H9 (cell line): ENCODE measurements around the gene SMURF1. TPM values are rescaled to one million over a fixed set of nuclear protein-coding genes. Genes with fewer than 3 reads are reported as not detected.

Experiments used
- DNase-seq: peaks from one replicate; pipeline ENCODE4 v3.0.0-alpha.2; 2017
- H2AFZ ChIP-seq: one replicate; pipeline ENCODE4 v1.6.1; 2013; ENCODE audit warnings: mild to moderate bottlenecking, low read length, control low read depth, moderate library complexity
- H2AK5ac ChIP-seq: 2 replicates; pipeline ENCODE4 v1.6.1; 2013; ENCODE audit warnings: low read length, control low read depth, mixed read lengths; ENCODE audit not compliant: insufficient read length
- H2BK120ac ChIP-seq: one replicate; pipeline ENCODE4 v1.6.1; 2013; ENCODE audit warnings: low read depth, mild to moderate bottlenecking, low read length, control low read depth, inconsistent platforms; ENCODE audit not compliant: poor library complexity, severe bottlenecking
- H2BK12ac ChIP-seq: 2 replicates; pipeline ENCODE4 v1.6.1; 2013; ENCODE audit warnings: low read length, control low read depth, mixed read lengths, low read depth; ENCODE audit not compliant: insufficient read length
- H2BK15ac ChIP-seq: 2 replicates; pipeline ENCODE4 v1.6.1; 2013; ENCODE audit warnings: low read depth, low read length, control low read depth
- H2BK20ac ChIP-seq: one replicate; pipeline ENCODE4 v1.6.1; 2013; ENCODE audit warnings: low read depth, mild to moderate bottlenecking, low read length, control low read depth, inconsistent platforms; ENCODE audit not compliant: poor library complexity, severe bottlenecking
- H2BK5ac ChIP-seq: 2 replicates; pipeline ENCODE4 v1.6.1; 2013; ENCODE audit warnings: low read length, control low read depth, mixed read lengths; ENCODE audit not compliant: insufficient read length
- H3K14ac ChIP-seq: 2 replicates; pipeline ENCODE4 v1.6.1; 2013; ENCODE audit warnings: low read length, control low read depth; ENCODE audit not compliant: insufficient read depth
- H3K18ac ChIP-seq: 2 replicates; pipeline ENCODE4 v1.6.1; 2013; ENCODE audit warnings: low read depth, mild to moderate bottlenecking, mixed read lengths, low read length, control low read depth; ENCODE audit not compliant: insufficient read length
- H3K23ac ChIP-seq: 2 replicates; pipeline ENCODE4 v1.6.1; 2013; ENCODE audit warnings: low read length, control low read depth, mixed read lengths, low read depth; ENCODE audit not compliant: insufficient read length
- H3K23me2 ChIP-seq: 2 replicates; pipeline ENCODE4 v1.6.1; 2013; ENCODE audit warnings: low read depth, mild to moderate bottlenecking, mixed read lengths, low read length, control low read depth; ENCODE audit not compliant: insufficient read length, poor library complexity, severe bottlenecking
- H3K27ac ChIP-seq: 2 replicates; pipeline ENCODE4 v1.5.1; 2013; ENCODE audit warnings: low read length, control low read depth, mixed read lengths, low read depth; ENCODE audit not compliant: insufficient read length
- H3K27me3 ChIP-seq: 2 replicates; pipeline ENCODE4 v1.6.1; 2013; ENCODE audit warnings: low read length, control low read depth, inconsistent platforms; ENCODE audit not compliant: insufficient read depth
- H3K4ac ChIP-seq: 2 replicates; pipeline ENCODE4 v1.6.1; 2013; ENCODE audit warnings: low read depth, mild to moderate bottlenecking, control low read depth, inconsistent platforms, low read length, moderate library complexity
- H3K4me1 ChIP-seq: 2 replicates; pipeline ENCODE4 v1.6.1; 2013; ENCODE audit warnings: low read length, control low read depth, inconsistent platforms; ENCODE audit not compliant: insufficient read depth
- H3K4me2 ChIP-seq: 2 replicates; pipeline ENCODE4 v1.6.1; 2013; ENCODE audit warnings: low read length, control low read depth, mixed read lengths; ENCODE audit not compliant: insufficient read length, insufficient read depth
- H3K56ac ChIP-seq: 2 replicates; pipeline ENCODE4 v1.6.1; 2013; ENCODE audit warnings: low read depth, mild to moderate bottlenecking, mixed read lengths, low read length, control low read depth; ENCODE audit not compliant: insufficient read length
- H3K79me1 ChIP-seq: 2 replicates; pipeline ENCODE4 v1.6.1; 2013; ENCODE audit warnings: low read depth, mild to moderate bottlenecking, moderate library complexity, low read length, control low read depth, inconsistent platforms; ENCODE audit not compliant: insufficient read depth, poor library complexity, severe bottlenecking
- H3K79me2 ChIP-seq: 2 replicates; pipeline ENCODE4 v1.6.1; 2013; ENCODE audit warnings: low read length, control low read depth, inconsistent platforms; ENCODE audit not compliant: insufficient read depth
- H3K9ac ChIP-seq: 2 replicates; pipeline ENCODE4 v1.6.1; 2013; ENCODE audit warnings: low read length, control low read depth, mixed read lengths; ENCODE audit not compliant: insufficient read length; ENCODE audit errors: extremely low read depth
- H3K9me3 ChIP-seq: one replicate; pipeline ENCODE4 v1.6.1; 2013; ENCODE audit warnings: low read depth, low read length, inconsistent platforms; ENCODE audit not compliant: control insufficient read depth
- H3T11ph ChIP-seq: one replicate; pipeline ENCODE4 v1.6.1; 2013; ENCODE audit warnings: mild to moderate bottlenecking, low read length, control low read depth, inconsistent platforms
- H4K20me1 ChIP-seq: one replicate; pipeline ENCODE4 v1.6.1; 2013; ENCODE audit not compliant: control insufficient read depth, insufficient read length, insufficient read depth
- H4K5ac ChIP-seq: 2 replicates; pipeline ENCODE4 v1.6.1; 2013; ENCODE audit warnings: low read depth, mild to moderate bottlenecking, mixed read lengths, low read length, control low read depth; ENCODE audit not compliant: insufficient read length
- H4K8ac ChIP-seq: replicated peaks from 2 replicates; pipeline ENCODE4 v1.6.1; 2013; ENCODE audit warnings: low read length, control low read depth, mixed read lengths, low read depth; ENCODE audit not compliant: insufficient read length
- H4K91ac ChIP-seq: 2 replicates; pipeline ENCODE4 v1.6.1; 2013; ENCODE audit warnings: low read depth, mild to moderate bottlenecking, moderate library complexity, mixed read lengths, low read length, control low read depth; ENCODE audit not compliant: insufficient read length
- H3K27ac Mint-ChIP-seq, 3 experiments: 2 replicates in 2 of 3; 3 replicates in 1 of 3; pipeline ENCODE4 v1.8.0; 2020 to 2021; ENCODE audit warnings: mixed read lengths in 3 of 3, mild to moderate bottlenecking in 1 of 3, moderate library complexity in 1 of 3
- H3K27me3 Mint-ChIP-seq: 2 replicates; pipeline ENCODE4 v1.8.0; 2021; ENCODE audit warnings: low read depth, mild to moderate bottlenecking, moderate library complexity, mixed read lengths
- H3K36me3 Mint-ChIP-seq, 3 experiments: 2 replicates in 2 of 3; 3 replicates in 1 of 3; pipeline ENCODE4 v1.8.0; 2020 to 2021; ENCODE audit warnings: low read depth in 3 of 3, mixed read lengths in 3 of 3; ENCODE audit not compliant: insufficient read depth in 1 of 3
- H3K4me1 Mint-ChIP-seq, 2 experiments: 2 replicates each; pipeline ENCODE4 v1.8.0; 2020; ENCODE audit warnings: mixed read lengths in 2 of 2
- H3K4me3 Mint-ChIP-seq, 2 experiments: 2 replicates in 1 of 2; 3 replicates in 1 of 2; pipeline ENCODE4 v1.8.0; 2020 to 2021; ENCODE audit warnings: mild to moderate bottlenecking in 2 of 2, mixed read lengths in 2 of 2, moderate library complexity in 1 of 2
- H3K9me3 Mint-ChIP-seq, 2 experiments: 2 replicates in 1 of 2; 3 replicates in 1 of 2; pipeline ENCODE4 v1.8.0; 2020; ENCODE audit warnings: mild to moderate bottlenecking in 2 of 2, mixed read lengths in 2 of 2, moderate library complexity in 1 of 2
- WGBS: extraction: QIAGEN DNeasy Blood & Tissue Kit; methylation state at CpG from one replicate; pipeline ENCODE4 v1.1.7; 2013; ENCODE audit warnings: missing lambda C conversion rate, low lambda C conversion rate, mixed read lengths; ENCODE audit not compliant: insufficient read length; ENCODE audit errors: extremely low coverage; 5-methylcytosine and 5-hydroxymethylcytosine counted together
- total RNA-seq: library from RNA; stranded (reverse); gene quantifications from 2 replicates; pipeline ENCODE4 v1.2.1, GENCODE V29; 2021
- TF ChIP-seq, protein P1 (sequence below): fragments of 200-600 bp; sonication (generic); conservative IDR thresholded peaks from 3 replicates; pipeline ENCODE4 v1.8.0; 2021; ENCODE audit warnings: antibody characterized with exemption, mild to moderate bottlenecking

SMURF1 gene
- total RNA-seq, 1 experiment from 2014 or later = 29.4 TPM

DNA sequence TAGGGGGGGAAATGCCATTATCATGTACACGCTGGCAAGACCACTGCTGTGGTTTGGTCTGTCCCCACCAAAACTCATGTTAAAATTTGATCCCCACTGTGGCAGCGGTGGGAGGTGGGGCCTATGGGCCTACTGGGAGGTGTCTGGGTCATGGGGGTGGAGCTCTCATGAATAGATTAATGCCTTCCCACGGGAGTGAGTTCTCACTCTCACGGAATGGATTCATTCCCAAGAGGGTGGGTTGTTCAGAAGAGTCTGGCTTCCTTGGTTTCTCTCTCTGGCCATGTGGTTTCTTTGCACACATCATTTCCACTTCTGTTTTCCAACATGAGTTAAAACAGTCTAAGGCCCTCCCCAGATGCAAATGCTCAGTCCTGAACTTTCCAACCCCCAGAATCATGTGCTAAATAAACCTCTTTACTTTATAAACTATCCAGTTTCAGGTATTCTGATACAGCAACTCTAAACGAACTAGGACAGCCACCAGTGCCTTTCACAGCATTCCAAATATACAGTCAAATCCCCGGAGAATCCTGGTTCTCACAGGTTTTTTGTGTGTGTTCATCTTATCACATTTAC, 44.3 kb downstream of the SMURF1 start:
- no peak overlapping the region for H3K4me3 Mint-ChIP-seq
- DNase-seq = no peak
- no peaks in the 10 kb centered on the region for H3K9me3 ChIP-seq
- no peak overlapping the region for H2BK120ac ChIP-seq
- H3T11ph ChIP-seq = no peak overlapping the region
- no peak overlapping the region for H2BK15ac ChIP-seq
- H3K4ac ChIP-seq = no peak overlapping the region
- H3K27me3 ChIP-seq = no peaks in the 10 kb centered on the region
- no peak overlapping the region for H4K5ac ChIP-seq
- no peak overlapping the region for H4K8ac ChIP-seq
- peaks cover 4% of the 10 kb centered on the region for H3K4me1 ChIP-seq
- peak overlapping the region; percentile 40 for H3K27ac ChIP-seq
- no peak overlapping the region for H2BK20ac ChIP-seq
- H3K18ac ChIP-seq = no peak overlapping the region
- peak overlapping the region; percentile 61 to 95 (median 91); a peak in 5 of 7 replicates for H3K27ac Mint-ChIP-seq
- H3K4me2 ChIP-seq = peak overlapping the region; percentile 38
- H2BK5ac ChIP-seq = no peak overlapping the region
- H3K14ac ChIP-seq = no peak overlapping the region
- H3K27me3 Mint-ChIP-seq = no peaks in the 10 kb centered on the region
- TF ChIP-seq, protein P1, sequence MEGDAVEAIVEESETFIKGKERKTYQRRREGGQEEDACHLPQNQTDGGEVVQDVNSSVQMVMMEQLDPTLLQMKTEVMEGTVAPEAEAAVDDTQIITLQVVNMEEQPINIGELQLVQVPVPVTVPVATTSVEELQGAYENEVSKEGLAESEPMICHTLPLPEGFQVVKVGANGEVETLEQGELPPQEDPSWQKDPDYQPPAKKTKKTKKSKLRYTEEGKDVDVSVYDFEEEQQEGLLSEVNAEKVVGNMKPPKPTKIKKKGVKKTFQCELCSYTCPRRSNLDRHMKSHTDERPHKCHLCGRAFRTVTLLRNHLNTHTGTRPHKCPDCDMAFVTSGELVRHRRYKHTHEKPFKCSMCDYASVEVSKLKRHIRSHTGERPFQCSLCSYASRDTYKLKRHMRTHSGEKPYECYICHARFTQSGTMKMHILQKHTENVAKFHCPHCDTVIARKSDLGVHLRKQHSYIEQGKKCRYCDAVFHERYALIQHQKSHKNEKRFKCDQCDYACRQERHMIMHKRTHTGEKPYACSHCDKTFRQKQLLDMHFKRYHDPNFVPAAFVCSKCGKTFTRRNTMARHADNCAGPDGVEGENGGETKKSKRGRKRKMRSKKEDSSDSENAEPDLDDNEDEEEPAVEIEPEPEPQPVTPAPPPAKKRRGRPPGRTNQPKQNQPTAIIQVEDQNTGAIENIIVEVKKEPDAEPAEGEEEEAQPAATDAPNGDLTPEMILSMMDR = no peak
- H3K36me3 Mint-ChIP-seq = peaks cover 0 to 11% (median 3%) of the 10 kb centered on the region in 3 experiments; a peak in 3 of 7 replicates
- H3K79me1 ChIP-seq = peaks cover 7% of the 10 kb centered on the region
- H2AK5ac ChIP-seq = no peak overlapping the region
- no peak overlapping the region for H3K23ac ChIP-seq
- H3K4me1 Mint-ChIP-seq = peaks cover 26 to 38% of the 10 kb centered on the region in 2 experiments
- H3K9me3 Mint-ChIP-seq = peaks cover 0 to 4% of the 10 kb centered on the region in 2 experiments; a peak in 2 of 5 replicates
- H2AFZ ChIP-seq = no peak overlapping the region
- no peak overlapping the region for H2BK12ac ChIP-seq
- H3K9ac ChIP-seq = no peak overlapping the region
- H4K91ac ChIP-seq = no peak overlapping the region
- peaks cover 24% of the 10 kb centered on the region; the same call in 1 of the 2 replicates for H3K79me2 ChIP-seq
- H3K56ac ChIP-seq = no peak overlapping the region
- no CpG with 5 or more reads among the region's 6 CpGs for WGBS
- H3K23me2 ChIP-seq = no peaks in the 10 kb centered on the region
- H4K20me1 ChIP-seq = no peaks in the 10 kb centered on the region
